Fibroblast of skin of left biceps (primary cell): Measurements from ENCODE around the gene C7orf25.

ENCODE experiments used
- DNase-seq, 2 experiments: peaks; one replicate each; pipeline ENCODE4 v3.0.0-alpha.2; 2013; ENCODE audit warnings: low read depth in 2 of 2

The C7orf25 gene

DNA sequence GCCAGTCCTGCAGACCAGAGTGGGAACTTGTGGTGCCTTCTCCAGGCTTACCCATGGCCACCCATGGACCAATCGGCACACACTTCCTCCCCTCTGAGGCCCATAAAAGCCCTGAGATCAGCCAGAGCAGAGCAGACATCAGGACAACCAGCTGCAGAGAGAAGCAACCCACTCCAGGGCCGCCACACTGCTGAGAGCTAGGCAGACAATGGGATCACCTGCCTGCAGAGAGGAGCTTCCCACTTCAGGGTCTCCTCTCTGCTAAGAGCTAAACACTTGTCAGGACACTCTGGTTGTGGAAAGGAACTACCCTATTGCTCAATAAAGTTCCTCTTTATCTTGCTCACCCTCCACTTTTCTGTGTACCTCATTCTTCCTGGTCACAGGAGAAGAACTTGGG is 34.0 kb downstream of the C7orf25 start:
- DNase-seq, result no peak

DNA sequence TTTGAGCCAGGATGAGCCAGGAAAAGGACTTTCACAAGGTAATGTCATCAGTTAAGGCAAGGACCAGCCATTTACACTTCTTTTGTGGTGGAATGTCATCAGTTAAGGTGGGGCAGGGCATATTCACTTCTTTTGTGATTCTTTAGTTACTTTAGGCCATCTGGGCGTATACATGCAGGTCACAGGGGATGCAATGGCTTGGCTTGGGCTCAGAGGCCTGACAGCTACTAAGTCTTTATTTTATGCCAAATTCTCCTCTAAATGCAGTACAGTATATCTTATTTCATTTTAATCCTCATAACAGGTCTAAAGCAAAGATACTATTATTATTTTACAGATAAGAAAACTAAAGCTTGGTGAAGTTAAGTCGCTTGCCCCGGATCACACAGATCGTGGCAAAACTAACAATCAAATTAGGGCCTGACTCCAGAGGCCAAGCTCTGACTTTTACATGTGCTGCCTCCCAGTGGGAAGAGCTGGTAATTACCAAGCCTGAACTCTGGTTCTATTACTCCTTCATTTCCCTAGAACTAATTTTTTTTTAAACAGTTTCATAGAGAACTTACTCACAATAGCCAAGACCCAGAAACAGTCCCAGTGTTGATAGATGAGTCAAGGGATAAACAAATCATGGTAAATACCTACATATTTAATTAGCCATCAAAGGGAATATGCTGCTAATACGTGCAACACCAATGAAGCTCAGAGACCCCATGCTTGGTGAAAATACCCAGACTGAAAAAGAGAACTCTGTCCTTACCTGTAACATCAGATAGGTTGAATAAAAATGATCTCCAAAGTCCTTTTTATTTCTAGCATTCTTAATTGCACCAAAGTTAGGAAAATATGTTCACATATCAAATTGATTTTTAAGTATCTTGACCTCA is 35.4 kb downstream of the C7orf25 start:
- no peak for DNase-seq

DNA sequence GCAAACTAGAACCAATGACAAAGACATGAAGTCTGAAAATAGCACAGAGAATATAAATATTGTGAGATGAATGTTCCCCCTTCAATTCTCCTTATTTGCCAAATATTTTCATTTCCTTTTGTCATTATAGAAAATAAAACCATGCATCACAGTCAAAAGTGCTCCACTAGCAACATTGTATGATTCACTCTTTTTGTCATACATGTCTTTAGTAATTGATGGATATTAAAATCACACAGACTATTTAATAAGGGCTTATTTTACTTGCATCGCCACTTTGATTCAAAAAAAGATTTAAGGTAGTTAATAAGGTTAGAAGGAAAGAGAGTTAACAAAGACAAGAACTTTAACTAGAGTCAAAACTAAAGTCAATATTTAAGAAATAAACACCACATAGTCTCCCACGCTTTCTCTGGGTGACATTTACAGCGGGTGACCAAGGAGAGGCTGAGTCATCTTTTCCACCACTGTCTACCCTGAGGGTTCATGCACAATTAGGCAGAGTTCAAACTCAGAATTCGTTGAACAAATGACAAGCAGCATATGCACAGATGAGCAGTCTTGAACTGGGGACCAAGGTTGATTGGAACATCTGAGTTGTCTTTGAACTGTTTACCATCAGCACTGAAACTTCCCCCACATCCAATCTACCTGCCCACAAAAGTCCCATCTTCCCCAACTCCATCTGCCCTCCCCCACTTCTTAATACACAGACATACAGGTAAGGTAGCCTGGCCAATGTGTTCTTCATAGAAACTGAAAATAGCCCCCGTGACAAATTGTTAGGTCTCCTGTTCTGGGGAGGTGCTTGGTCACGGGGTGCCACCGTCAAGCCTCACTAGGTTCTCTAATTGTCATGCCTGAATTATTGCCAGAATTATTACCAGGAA is 42.5 kb downstream of the C7orf25 start:
- DNase-seq, result no peak

DNA sequence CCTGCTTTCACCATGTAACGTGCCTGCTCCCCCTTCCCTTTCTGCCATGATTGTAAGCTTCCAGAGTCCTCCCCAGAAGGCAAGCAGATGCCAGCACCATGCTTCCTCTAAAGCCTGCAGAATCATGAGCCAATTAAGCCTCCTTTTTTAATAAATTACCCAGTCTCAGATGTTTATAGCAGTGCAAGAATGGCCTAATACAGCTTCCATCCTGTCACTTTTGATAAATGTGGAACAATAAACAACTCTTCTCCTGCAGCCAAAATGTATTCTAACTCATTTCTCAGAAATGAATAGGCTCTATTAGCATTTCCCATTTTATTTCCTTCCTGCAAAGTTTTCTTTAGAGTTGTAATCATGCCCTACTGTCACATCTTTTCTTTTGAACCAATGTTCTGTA is 43.4 kb downstream of the C7orf25 start:
- DNase-seq, result no peak
